GM12878 (cell line): ENCODE results near the gene SMIM35. TPM values are rescaled to one million over a fixed set of nuclear protein-coding genes. Genes with fewer than 3 reads are reported as not detected.

Experiments
- KAT2A ChIP-seq: conservative IDR thresholded peaks from 2 replicates; pipeline ENCODE4 v1.6.1; 2011; ENCODE audit warnings: low read depth, low read length; ENCODE audit not compliant: control insufficient read depth
- NFIC ChIP-seq: IDR thresholded peaks from 2 replicates; pipeline ENCODE4 v1.6.1; 2012; ENCODE audit warnings: low read depth, mild to moderate bottlenecking, inconsistent platforms, low read length, moderate library complexity
- SPI1 ChIP-seq: IDR thresholded peaks from 2 replicates; pipeline ENCODE4 v1.6.1; 2011; ENCODE audit warnings: low read depth, mild to moderate bottlenecking, low read length, moderate library complexity, borderline replicate concordance; ENCODE audit not compliant: insufficient read depth
- polyA plus RNA-seq, 11 experiments: library from polyadenylated mRNA; depleted of rRNA in 4 of 11; unstranded in 6 of 11; stranded (reverse) in 5 of 11; fragments of >200 nt; fragmentation: Nextera tagmentation in 4 of 11; fragmentation: Illumina TruSeq in 1 of 11; extraction: Ambion mirVana in 4 of 11; extraction: Trizol in 1 of 11; gene quantifications; 1 replicate in 1 of 11; 2 replicates in 10 of 11; pipeline versions ENCODE4 v1.2.1 to v1.2.3, GENCODE V29; 2011 to 2016; ENCODE audit warnings: inconsistent platforms in 2 of 11, missing spikeins in 2 of 11, low read depth in 1 of 11
- total RNA-seq, 4 experiments: library from RNA; depleted of rRNA in 3 of 4; stranded (reverse); fragments of >200 nt in 3 of 4; fragmentation: Illumina TruSeq in 1 of 4; extraction: Trizol in 1 of 4; gene quantifications; 2 replicates each; pipeline versions ENCODE4 v1.2.1 to v1.2.3, GENCODE V29; 2013 to 2021
- TF ChIP-seq, protein P1 (sequence below): fragments of 450-650 bp; IDR thresholded peaks from 2 replicates; pipeline ENCODE4 v1.6.1; 2017; ENCODE audit warnings: mild to moderate bottlenecking, moderate library complexity
- TF ChIP-seq, protein P2 (sequence below): fragments of 450-650 bp; IDR thresholded peaks from 2 replicates; pipeline ENCODE4 v1.6.1; 2016; ENCODE audit warnings: mild to moderate bottlenecking, moderate library complexity, borderline replicate concordance

Gene SMIM35
- total and polyA plus RNA-seq, 10 of the 15 experiments (the other 5 are each of a cell fraction or from before 2014, with no cell fraction given): 0.02 to 1.1 (median 0.05) TPM; not detected in 5

DNA sequence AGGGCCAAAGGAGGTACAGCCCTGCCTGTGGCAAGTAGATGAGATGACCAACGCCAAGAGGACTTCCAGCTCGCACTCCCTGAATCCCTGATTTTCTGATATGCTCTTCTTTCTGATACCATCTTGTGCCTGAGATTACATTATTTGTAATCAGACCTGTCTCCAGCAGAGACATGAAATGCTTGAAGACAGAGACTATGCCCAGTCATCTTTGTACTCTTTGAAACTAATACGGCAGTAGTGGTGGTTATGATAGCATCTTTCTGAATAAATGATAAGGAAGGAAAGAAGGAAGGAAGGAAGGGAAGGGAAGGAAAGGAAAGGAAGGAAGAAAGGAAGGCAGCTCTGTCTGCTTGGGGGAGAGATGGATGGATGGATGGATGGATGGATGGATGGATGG is 72.7 kb downstream of the SMIM35 start (continued):
- TF ChIP-seq, protein P1, sequence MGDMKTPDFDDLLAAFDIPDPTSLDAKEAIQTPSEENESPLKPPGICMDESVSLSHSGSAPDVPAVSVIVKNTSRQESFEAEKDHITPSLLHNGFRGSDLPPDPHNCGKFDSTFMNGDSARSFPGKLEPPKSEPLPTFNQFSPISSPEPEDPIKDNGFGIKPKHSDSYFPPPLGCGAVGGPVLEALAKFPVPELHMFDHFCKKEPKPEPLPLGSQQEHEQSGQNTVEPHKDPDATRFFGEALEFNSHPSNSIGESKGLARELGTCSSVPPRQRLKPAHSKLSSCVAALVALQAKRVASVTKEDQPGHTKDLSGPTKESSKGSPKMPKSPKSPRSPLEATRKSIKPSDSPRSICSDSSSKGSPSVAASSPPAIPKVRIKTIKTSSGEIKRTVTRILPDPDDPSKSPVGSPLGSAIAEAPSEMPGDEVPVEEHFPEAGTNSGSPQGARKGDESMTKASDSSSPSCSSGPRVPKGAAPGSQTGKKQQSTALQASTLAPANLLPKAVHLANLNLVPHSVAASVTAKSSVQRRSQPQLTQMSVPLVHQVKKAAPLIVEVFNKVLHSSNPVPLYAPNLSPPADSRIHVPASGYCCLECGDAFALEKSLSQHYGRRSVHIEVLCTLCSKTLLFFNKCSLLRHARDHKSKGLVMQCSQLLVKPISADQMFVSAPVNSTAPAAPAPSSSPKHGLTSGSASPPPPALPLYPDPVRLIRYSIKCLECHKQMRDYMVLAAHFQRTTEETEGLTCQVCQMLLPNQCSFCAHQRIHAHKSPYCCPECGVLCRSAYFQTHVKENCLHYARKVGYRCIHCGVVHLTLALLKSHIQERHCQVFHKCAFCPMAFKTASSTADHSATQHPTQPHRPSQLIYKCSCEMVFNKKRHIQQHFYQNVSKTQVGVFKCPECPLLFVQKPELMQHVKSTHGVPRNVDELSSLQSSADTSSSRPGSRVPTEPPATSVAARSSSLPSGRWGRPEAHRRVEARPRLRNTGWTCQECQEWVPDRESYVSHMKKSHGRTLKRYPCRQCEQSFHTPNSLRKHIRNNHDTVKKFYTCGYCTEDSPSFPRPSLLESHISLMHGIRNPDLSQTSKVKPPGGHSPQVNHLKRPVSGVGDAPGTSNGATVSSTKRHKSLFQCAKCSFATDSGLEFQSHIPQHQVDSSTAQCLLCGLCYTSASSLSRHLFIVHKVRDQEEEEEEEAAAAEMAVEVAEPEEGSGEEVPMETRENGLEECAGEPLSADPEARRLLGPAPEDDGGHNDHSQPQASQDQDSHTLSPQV: no peak
- TF ChIP-seq KAT2A: no peak
- TF ChIP-seq NFIC: no peak
- no peak for TF ChIP-seq SPI1
- TF ChIP-seq, protein P2, sequence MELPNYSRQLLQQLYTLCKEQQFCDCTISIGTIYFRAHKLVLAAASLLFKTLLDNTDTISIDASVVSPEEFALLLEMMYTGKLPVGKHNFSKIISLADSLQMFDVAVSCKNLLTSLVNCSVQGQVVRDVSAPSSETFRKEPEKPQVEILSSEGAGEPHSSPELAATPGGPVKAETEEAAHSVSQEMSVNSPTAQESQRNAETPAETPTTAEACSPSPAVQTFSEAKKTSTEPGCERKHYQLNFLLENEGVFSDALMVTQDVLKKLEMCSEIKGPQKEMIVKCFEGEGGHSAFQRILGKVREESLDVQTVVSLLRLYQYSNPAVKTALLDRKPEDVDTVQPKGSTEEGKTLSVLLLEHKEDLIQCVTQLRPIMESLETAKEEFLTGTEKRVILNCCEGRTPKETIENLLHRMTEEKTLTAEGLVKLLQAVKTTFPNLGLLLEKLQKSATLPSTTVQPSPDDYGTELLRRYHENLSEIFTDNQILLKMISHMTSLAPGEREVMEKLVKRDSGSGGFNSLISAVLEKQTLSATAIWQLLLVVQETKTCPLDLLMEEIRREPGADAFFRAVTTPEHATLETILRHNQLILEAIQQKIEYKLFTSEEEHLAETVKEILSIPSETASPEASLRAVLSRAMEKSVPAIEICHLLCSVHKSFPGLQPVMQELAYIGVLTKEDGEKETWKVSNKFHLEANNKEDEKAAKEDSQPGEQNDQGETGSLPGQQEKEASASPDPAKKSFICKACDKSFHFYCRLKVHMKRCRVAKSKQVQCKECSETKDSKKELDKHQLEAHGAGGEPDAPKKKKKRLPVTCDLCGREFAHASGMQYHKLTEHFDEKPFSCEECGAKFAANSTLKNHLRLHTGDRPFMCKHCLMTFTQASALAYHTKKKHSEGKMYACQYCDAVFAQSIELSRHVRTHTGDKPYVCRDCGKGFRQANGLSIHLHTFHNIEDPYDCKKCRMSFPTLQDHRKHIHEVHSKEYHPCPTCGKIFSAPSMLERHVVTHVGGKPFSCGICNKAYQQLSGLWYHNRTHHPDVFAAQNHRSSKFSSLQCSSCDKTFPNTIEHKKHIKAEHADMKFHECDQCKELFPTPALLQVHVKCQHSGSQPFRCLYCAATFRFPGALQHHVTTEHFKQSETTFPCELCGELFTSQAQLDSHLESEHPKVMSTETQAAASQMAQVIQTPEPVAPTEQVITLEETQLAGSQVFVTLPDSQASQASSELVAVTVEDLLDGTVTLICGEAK: no peak
- TF ChIP-seq, all 136 proteins: peak for 0
